Measurements from ENCODE around the gene IFI16. TPM values are rescaled to one million over a fixed set of nuclear protein-coding genes. Genes with fewer than 3 reads are reported as not detected.

Gene IFI16
- total RNA-seq, 1 experiment from 2014 or later = 2.9 TPM

GRCh38 chr1:159007726-159008125 lies 2.0 kb upstream of the IFI16 start:
- Histone ChIP-seq H4K20me1 (ENCODE audit: control insufficient read depth, insufficient read depth, insufficient read length) (no peaks in the 10 kb centered on the region), H3T11ph (ENCODE audit: low read length) (no peak overlapping the region), H3K18ac (ENCODE audit: insufficient read length, low read depth, low read length) (no peak overlapping the region), H4K8ac (replicated peaks; ENCODE audit: insufficient read length, low read depth, low read length) (no peak overlapping the region), H3K4ac (ENCODE audit: low read depth, low read length) (no peak overlapping the region), H3K79me2 (ENCODE audit: insufficient read depth, low read length) (no peaks in the 10 kb centered on the region), H3K27ac (ENCODE audit: insufficient read length, low read depth, low read length) (no peak overlapping the region), H2AFZ (ENCODE audit: low read length) (no peak overlapping the region), H4K91ac (ENCODE audit: insufficient read length, low read depth, low read length) (no peak overlapping the region), H4K5ac (ENCODE audit: insufficient read length, low read depth, low read length) (no peak overlapping the region), H2BK20ac (ENCODE audit: low read depth, low read length, poor library complexity, severe bottlenecking) (no peak overlapping the region), H2AK5ac (ENCODE audit: insufficient read length, low read length) (no peak overlapping the region), H3K9ac (ENCODE audit: extremely low read depth, insufficient read length, low read length) (no peak overlapping the region), H3K23me2 (ENCODE audit: insufficient read length, low read depth, low read length, poor library complexity, severe bottlenecking) (peaks cover 7% of the 10 kb centered on the region), H3K9me3 (ENCODE audit: control insufficient read depth, low read depth, low read length) (no peaks in the 10 kb centered on the region), H3K79me1 (ENCODE audit: insufficient read depth, low read depth, low read length, poor library complexity, severe bottlenecking) (no peaks in the 10 kb centered on the region), H2BK5ac (ENCODE audit: insufficient read length, low read length) (no peak overlapping the region), H3K4me1 (ENCODE audit: insufficient read depth, low read length) (peaks cover 9% of the 10 kb centered on the region; the same call in 1 of the 2 replicates), H3K23ac (ENCODE audit: insufficient read length, low read depth, low read length) (no peak overlapping the region), H3K56ac (ENCODE audit: insufficient read length, low read depth, low read length) (no peak overlapping the region), H2BK12ac (ENCODE audit: insufficient read length, low read depth, low read length) (no peak overlapping the region), H3K4me2 (ENCODE audit: insufficient read depth, insufficient read length, low read length) (no peak overlapping the region), H3K14ac (ENCODE audit: insufficient read depth, low read length) (no peak overlapping the region), H2BK120ac (ENCODE audit: low read depth, low read length, poor library complexity, severe bottlenecking) (no peak overlapping the region), H3K27me3 (ENCODE audit: insufficient read depth, low read length) (peaks cover 19% of the 10 kb centered on the region; the same call in 1 of the 2 replicates), H2BK15ac (ENCODE audit: low read depth, low read length) (no peak overlapping the region)
- Mint-ChIP-seq H3K9me3 (no peaks in the 10 kb centered on the region), H3K4me3 (no peak overlapping the region), H3K27me3 (ENCODE audit: low read depth) (peaks cover 14% of the 10 kb centered on the region), H3K4me1 (peaks cover 56 to 63% of the 10 kb centered on the region in 2 experiments), H3K36me3 (ENCODE audit: insufficient read depth in 1 of 3, low read depth in 3 of 3) (no peaks in the 10 kb centered on the region), H3K27ac (peak overlapping the region in 1 of 3 experiments; percentile 64; a peak in 1 of 7 replicates)
- no peak for TF ChIP-seq CTCF (conservative IDR thresholded peaks at IDR 0.05)
- DNase-seq = no peak
